SU-DHL-6 (cell line): ENCODE data around the gene TMEM117.
"Not testable (repeated sequence)": the region's sequence is repeated elsewhere in the genome, so short reads cannot be mapped to it uniquely, and the experiment has no call there.

Experiments used
- H2AFZ ChIP-seq: fragments of 200-600 bp; sonication (generic); 2 replicates; pipeline ENCODE4 v1.6.1; 2014; ENCODE audit warnings: low read depth, mild to moderate bottlenecking, moderate library complexity, mixed read lengths, antibody characterized with exemption, low read length; ENCODE audit not compliant: severe bottlenecking
- H3F3A ChIP-seq: fragments of 200-600 bp; shearing (Covaris generic); 2 replicates; pipeline ENCODE4 v1.6.0; 2016; ENCODE audit warnings: antibody characterized with exemption, mild to moderate bottlenecking; ENCODE audit not compliant: insufficient read depth
- H3K27ac ChIP-seq: fragments of 200-600 bp; sonication (generic); 2 replicates; pipeline ENCODE4 v1.5.1; 2016; ENCODE audit warnings: low read depth, mild to moderate bottlenecking, low read length, moderate library complexity, mixed read lengths
- H3K27me3 ChIP-seq: fragments of 200-600 bp; sonication (generic), shearing (Covaris generic); 2 replicates; pipeline ENCODE4 v1.6.0; 2014; ENCODE audit warnings: mild to moderate bottlenecking, low read length
- H3K36me3 ChIP-seq: fragments of 200-600 bp; sonication (generic); 2 replicates; pipeline ENCODE4 v1.6.1; 2014; ENCODE audit warnings: mild to moderate bottlenecking, low read length, mixed read lengths
- H3K4me2 ChIP-seq: fragments of 300-600, 200-600 bp; shearing (Covaris generic), sonication (generic); 2 replicates; pipeline ENCODE4 v1.6.0; 2014; ENCODE audit warnings: low read length, low read depth, mild to moderate bottlenecking; ENCODE audit not compliant: poor library complexity, severe bottlenecking
- H3K4me3 ChIP-seq: fragments of 200-600 bp; sonication (generic); 2 replicates; pipeline ENCODE4 v1.5.1; 2014; ENCODE audit warnings: antibody characterized with exemption, low read length, mild to moderate bottlenecking, mixed read lengths; ENCODE audit not compliant: insufficient read depth, poor library complexity, severe bottlenecking
- H3K79me2 ChIP-seq: fragments of 200-600 bp; sonication (generic); 2 replicates; pipeline ENCODE4 v1.6.1; 2014; ENCODE audit warnings: mild to moderate bottlenecking, low read length, moderate library complexity; ENCODE audit not compliant: insufficient read depth
- H3K9ac ChIP-seq: fragments of 200-600 bp; sonication (generic); 2 replicates; pipeline ENCODE4 v1.7.0; 2014; ENCODE audit warnings: mild to moderate bottlenecking, low read length
- H3K9me2 ChIP-seq: fragments of 200-600 bp; sonication (generic); replicated peaks from 2 replicates; pipeline ENCODE4 v1.6.1; 2014; ENCODE audit warnings: low read length; ENCODE audit not compliant: insufficient read depth
- H3K9me3 ChIP-seq: fragments of 200-600 bp; sonication (generic); 2 replicates; pipeline ENCODE4 v1.6.1; 2014; ENCODE audit warnings: low read length, mixed read lengths; ENCODE audit not compliant: insufficient read depth
- H4K20me1 ChIP-seq: fragments of 200-600 bp; sonication (generic); 2 replicates; pipeline ENCODE4 v1.6.1; 2014; ENCODE audit warnings: low read depth, mild to moderate bottlenecking, antibody characterized with exemption, low read length, moderate library complexity, mixed read lengths
- EZH2phosphoT487 ChIP-seq: fragments of 200-600 bp; sonication (generic), shearing (Covaris generic); conservative IDR thresholded peaks from 2 replicates; pipeline ENCODE4 v1.6.1; 2018; ENCODE audit warnings: mild to moderate bottlenecking, antibody characterized with exemption, low read length, moderate library complexity, mixed read lengths
- TF ChIP-seq, protein P1 (sequence below): fragments of 200-600 bp; sonication (generic); IDR thresholded peaks from one replicate; pipeline ENCODE4 v1.5.1; 2017; ENCODE audit warnings: antibody characterized with exemption, mild to moderate bottlenecking, low read length, moderate library complexity; ENCODE audit not compliant: insufficient read depth, poor library complexity, severe bottlenecking

Gene TMEM117

DNA sequence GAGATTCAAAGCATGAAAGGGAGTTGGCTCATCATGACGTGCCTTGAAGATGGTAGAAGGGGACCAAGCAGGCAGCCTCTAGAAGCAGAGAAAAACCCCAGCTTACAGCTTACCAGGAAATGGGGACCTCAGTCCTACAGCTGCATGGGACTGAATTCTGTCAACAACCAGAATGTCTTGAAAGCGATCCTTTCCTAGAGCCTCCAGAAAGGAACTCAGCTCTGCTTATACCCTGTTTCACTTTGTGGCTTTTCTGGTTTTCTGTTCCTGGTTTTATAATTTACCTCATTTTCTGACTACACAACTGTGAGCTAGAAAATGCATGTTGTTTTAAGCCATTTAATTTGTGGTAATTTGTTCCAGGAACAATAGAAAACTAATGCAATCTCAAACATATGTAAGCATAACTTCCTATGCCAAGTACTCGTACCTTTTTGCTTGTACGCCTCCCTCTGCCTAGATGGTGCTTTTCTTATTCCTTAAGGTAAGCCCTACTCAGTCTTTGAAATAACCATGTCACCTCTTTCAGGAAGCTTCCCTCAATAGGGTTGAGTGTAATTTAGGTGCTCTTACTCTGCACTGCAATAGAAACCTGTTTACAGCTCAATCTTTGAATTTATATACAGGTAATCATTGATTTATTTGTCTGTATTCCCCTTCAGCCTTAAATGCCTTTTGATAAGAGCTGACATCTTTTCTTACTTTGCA lies 348.8 kb downstream of the TMEM117 start:
- no peaks in the 10 kb centered on the region for H3K27me3 ChIP-seq

DNA sequence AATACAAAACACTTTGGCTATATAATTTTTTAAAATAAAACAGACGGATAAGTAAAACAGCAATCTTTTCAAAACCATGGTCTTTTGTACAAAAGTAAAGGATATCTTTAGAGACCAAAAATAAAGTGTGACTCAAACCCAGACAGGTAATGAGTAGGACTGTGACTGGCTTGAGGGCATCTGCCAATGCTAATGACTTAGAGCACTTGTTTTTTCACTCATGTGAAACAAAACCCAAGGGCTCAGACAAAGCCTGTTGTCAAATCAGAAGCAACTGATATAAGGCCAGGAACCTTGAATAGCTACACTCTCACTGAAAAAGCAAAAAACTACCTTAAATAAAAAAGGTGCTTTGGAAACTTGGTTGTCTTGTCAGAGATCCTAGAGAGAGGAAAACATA lies 357.4 kb downstream of the TMEM117 start:
- Histone ChIP-seq H3K36me3 (no peaks in the 10 kb centered on the region), H3K4me2 (no peak overlapping the region), H3K9me2 (no peaks in the 10 kb centered on the region), H4K20me1 (no peaks in the 10 kb centered on the region), H3K27me3 (no peaks in the 10 kb centered on the region), H3K4me3 (no peak overlapping the region), H3K27ac (no peak overlapping the region), H3K79me2 (no peaks in the 10 kb centered on the region), H3F3A (no peaks in the 10 kb centered on the region), H2AFZ (no peak overlapping the region), H3K9me3 (no peaks in the 10 kb centered on the region), H3K9ac (no peak overlapping the region)
- TF ChIP-seq, protein P1, sequence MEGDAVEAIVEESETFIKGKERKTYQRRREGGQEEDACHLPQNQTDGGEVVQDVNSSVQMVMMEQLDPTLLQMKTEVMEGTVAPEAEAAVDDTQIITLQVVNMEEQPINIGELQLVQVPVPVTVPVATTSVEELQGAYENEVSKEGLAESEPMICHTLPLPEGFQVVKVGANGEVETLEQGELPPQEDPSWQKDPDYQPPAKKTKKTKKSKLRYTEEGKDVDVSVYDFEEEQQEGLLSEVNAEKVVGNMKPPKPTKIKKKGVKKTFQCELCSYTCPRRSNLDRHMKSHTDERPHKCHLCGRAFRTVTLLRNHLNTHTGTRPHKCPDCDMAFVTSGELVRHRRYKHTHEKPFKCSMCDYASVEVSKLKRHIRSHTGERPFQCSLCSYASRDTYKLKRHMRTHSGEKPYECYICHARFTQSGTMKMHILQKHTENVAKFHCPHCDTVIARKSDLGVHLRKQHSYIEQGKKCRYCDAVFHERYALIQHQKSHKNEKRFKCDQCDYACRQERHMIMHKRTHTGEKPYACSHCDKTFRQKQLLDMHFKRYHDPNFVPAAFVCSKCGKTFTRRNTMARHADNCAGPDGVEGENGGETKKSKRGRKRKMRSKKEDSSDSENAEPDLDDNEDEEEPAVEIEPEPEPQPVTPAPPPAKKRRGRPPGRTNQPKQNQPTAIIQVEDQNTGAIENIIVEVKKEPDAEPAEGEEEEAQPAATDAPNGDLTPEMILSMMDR = no peak
- no peak for TF ChIP-seq EZH2phosphoT487

More for the DNA sequence above, 348.8 kb downstream of the TMEM117 start:
- no peak overlapping the region for H2AFZ ChIP-seq
- no peak overlapping the region for H3K4me3 ChIP-seq
- no peaks in the 10 kb centered on the region for H4K20me1 ChIP-seq
- no peak overlapping the region for H3K4me2 ChIP-seq
- no peaks in the 10 kb centered on the region for H3F3A ChIP-seq
- H3K36me3 ChIP-seq = no peaks in the 10 kb centered on the region
- no peaks in the 10 kb centered on the region for H3K9me2 ChIP-seq
- no peak overlapping the region for H3K9ac ChIP-seq
- H3K9me3 ChIP-seq = no peaks in the 10 kb centered on the region
- no peaks in the 10 kb centered on the region for H3K79me2 ChIP-seq
- TF ChIP-seq, protein P1 = no peak
- no peak for TF ChIP-seq EZH2phosphoT487
- H3K27ac ChIP-seq = no peak overlapping the region

DNA sequence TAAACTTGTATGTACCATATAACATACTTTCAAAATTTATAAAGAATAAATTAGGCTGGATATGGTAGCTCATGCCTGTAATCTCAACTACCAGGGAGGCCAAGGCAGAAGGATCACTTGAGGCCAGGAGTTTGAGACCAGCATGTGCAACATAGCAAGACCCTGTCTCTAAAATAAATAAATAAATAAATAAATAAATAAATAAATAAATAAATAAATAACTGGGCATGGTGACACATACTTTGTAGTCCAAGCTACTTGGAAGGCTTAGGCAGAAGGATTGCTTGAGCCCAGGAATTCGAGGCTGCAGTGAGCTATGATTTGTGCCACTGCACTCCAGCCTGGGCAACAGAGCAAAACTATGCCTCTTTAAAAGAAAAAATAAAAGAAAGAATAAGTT lies 359.8 kb downstream of the TMEM117 start:
- H3K36me3 ChIP-seq, H2AFZ ChIP-seq, H3K9me2 ChIP-seq, H3K9me3 ChIP-seq, H3K9ac ChIP-seq, H4K20me1 ChIP-seq, H3K4me3 ChIP-seq, H3F3A ChIP-seq, H3K79me2 ChIP-seq, H3K4me2 ChIP-seq, H3K27me3 ChIP-seq, H3K27ac ChIP-seq: not testable (repeated sequence)

DNA sequence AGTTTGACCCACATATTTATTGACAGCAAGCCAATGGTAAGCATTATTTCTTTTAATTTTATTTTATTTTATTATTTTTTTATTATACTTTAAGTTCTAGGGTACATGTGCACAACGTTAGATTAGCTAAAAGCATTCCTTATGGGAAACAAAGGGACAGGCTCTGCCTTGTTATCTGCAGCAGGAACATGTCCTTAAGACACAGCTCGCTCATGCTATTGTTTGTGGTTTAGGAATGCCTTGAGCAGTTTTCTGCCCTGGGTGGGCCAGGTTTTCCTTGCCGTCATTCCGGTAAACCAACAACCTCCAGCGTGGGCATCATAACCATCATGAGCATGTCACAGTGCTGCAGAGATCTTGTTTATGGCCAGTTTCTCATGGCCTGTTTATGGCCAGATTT lies 370.2 kb downstream of the TMEM117 start:
- Histone ChIP-seq H3K9me2 (no peaks in the 10 kb centered on the region), H3K9ac (no peak overlapping the region), H3K27me3 (no peaks in the 10 kb centered on the region), H3K27ac (no peak overlapping the region), H3K4me2 (no peak overlapping the region), H4K20me1 (no peaks in the 10 kb centered on the region), H2AFZ (no peak overlapping the region), H3K79me2 (no peaks in the 10 kb centered on the region), H3K36me3 (no peaks in the 10 kb centered on the region), H3K4me3 (no peak overlapping the region), H3K9me3 (no peaks in the 10 kb centered on the region), H3F3A (no peaks in the 10 kb centered on the region)
- TF ChIP-seq, protein P1 = no peak
- no peak for TF ChIP-seq EZH2phosphoT487
